Gastrocnemius medialis (tissue), 4 donors: Measurements from ENCODE around the gene ATP11A. TPM values are rescaled to one million over a fixed set of nuclear protein-coding genes. Genes with fewer than 3 reads are reported as not detected.

Experiments
- ATAC-seq, 2 donors: fragments of 150-250 bp; one replicate each; pipeline ENCODE4 v1.9.1; 2016
- DNase-seq, 2 donors: peaks; one replicate each; pipeline ENCODE4 v3.0.0-alpha.2; 2019
- H3K27ac ChIP-seq, 4 donors: fragments of 200-600 bp; sonication (generic); 1 replicate in 1 of 4; 2 replicates in 3 of 4; pipeline ENCODE4 v1.5.1; 2016 to 2018; ENCODE audit warnings: mild to moderate bottlenecking in 2 of 4, moderate library complexity in 1 of 4
- H3K27me3 ChIP-seq, 3 donors: fragments of 200-600 bp; sonication (generic) in 2 of 3; 1 replicate in 1 of 3; 2 replicates in 2 of 3; pipeline versions ENCODE4 v1.5.1 to v1.6.0; 2016 to 2019; ENCODE audit warnings: mild to moderate bottlenecking in 1 of 3, moderate library complexity in 1 of 3
- H3K36me3 ChIP-seq, 2 donors: fragments of 200-600 bp; sonication (generic) in 1 of 2; one replicate each; pipeline ENCODE4 v1.5.1; 2017 to 2018
- H3K4me1 ChIP-seq, 2 donors: fragments of 200-600 bp; sonication (generic) in 1 of 2; one replicate each; pipeline ENCODE4 v1.5.1; 2016 to 2017; ENCODE audit warnings: mild to moderate bottlenecking in 2 of 2
- H3K4me3 ChIP-seq, 4 donors: fragments of 200-600 bp; sonication (generic) in 3 of 4; 1 replicate in 1 of 4; 2 replicates in 3 of 4; pipeline ENCODE4 v1.5.1; 2016 to 2019; ENCODE audit warnings: mild to moderate bottlenecking in 2 of 4
- H3K9me3 ChIP-seq, 3 donors: fragments of 200-600 bp; sonication (generic) in 2 of 3; 1 replicate in 1 of 3; 2 replicates in 2 of 3; pipeline ENCODE4 v1.5.1; 2016 to 2019
- POLR2A ChIP-seq, 2 donors: fragments of 450-650 bp; IDR thresholded peaks; one replicate each; pipeline ENCODE4 v1.6.1; 2017; ENCODE audit warnings: antibody characterized with exemption in 2 of 2, mild to moderate bottlenecking in 2 of 2, moderate library complexity in 2 of 2
- in situ Hi-C, 4 donors: fragments of 200-750 bp; cut with MboI; loops; one replicate each; pipeline versions ENCODE4 v1.15.0 to v1.8.0; 2017; ENCODE audit warnings: low sequenced_read_pairs in 4 of 4
- intact Hi-C: fragments of 100-400 bp; cut with DNase I; formaldehyde crosslinking; loops from one replicate; pipeline ENCODE4 v1.15.1; 2023; ENCODE audit warnings: low total_unique reads
- total RNA-seq, 4 donors: library from RNA; depleted of rRNA; stranded (reverse); fragments of >200 nt; gene quantifications; one replicate each; pipeline versions ENCODE4 v1.1.0 to v1.2.3, GENCODE V29; 2016
- TF ChIP-seq, protein P1 (sequence below), 5 experiments: fragments of 450-650 bp in 3 of 5; fragments of 200-600 bp in 2 of 5; sonication (generic) in 2 of 5; IDR thresholded peaks in 4 of 5; conservative IDR thresholded peaks in 1 of 5; 1 replicate in 4 of 5; 2 replicates in 1 of 5; pipeline ENCODE4 v1.5.1; 2016 to 2019; ENCODE audit warnings: antibody characterized with exemption in 5 of 5, mild to moderate bottlenecking in 3 of 5, moderate library complexity in 3 of 5

ATP11A gene
- total RNA-seq, 4 donors from 2014 or later = 10.0 to 14.2 (median 12.6) TPM

DNA sequence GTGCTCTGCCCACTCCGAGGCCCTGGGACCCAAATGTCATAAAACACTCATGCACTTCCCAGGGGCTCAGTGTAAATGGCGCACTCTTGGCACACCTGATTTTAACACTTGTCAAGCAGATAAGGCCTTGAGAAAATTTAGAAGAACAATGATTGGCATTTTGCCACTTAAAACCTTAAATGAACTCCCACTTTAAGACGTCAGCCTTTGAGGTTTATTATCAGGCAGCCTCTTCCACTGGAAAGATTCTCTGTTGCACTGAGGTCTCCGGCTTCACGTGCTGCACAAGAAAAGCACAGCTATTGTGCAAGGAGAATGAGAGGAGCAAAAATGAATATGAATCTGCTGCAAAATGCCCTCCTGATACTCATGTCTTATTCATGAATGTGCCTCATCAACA lies 38.5 kb upstream of the ATP11A start:
- no peak for TF ChIP-seq POLR2A (IDR thresholded peaks at IDR 0.05)
- TF ChIP-seq, protein P1, sequence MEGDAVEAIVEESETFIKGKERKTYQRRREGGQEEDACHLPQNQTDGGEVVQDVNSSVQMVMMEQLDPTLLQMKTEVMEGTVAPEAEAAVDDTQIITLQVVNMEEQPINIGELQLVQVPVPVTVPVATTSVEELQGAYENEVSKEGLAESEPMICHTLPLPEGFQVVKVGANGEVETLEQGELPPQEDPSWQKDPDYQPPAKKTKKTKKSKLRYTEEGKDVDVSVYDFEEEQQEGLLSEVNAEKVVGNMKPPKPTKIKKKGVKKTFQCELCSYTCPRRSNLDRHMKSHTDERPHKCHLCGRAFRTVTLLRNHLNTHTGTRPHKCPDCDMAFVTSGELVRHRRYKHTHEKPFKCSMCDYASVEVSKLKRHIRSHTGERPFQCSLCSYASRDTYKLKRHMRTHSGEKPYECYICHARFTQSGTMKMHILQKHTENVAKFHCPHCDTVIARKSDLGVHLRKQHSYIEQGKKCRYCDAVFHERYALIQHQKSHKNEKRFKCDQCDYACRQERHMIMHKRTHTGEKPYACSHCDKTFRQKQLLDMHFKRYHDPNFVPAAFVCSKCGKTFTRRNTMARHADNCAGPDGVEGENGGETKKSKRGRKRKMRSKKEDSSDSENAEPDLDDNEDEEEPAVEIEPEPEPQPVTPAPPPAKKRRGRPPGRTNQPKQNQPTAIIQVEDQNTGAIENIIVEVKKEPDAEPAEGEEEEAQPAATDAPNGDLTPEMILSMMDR (IDR thresholded peaks at IDR 0.05 in 4 of 5, conservative IDR thresholded peaks at IDR 0.05 in 1 of 5) = no peak
- H3K36me3 ChIP-seq = no peaks in the 10 kb centered on the region
- H3K4me3 ChIP-seq = no peak overlapping the region
- H3K27me3 ChIP-seq = no peaks in the 10 kb centered on the region
- DNase-seq = no peak
- no peak for ATAC-seq
- in situ Hi-C loops = no loop called here
- no peaks in the 10 kb centered on the region for H3K9me3 ChIP-seq
- intact Hi-C loops = no loop called here
- no peaks in the 10 kb centered on the region for H3K4me1 ChIP-seq
- no peak overlapping the region for H3K27ac ChIP-seq

DNA sequence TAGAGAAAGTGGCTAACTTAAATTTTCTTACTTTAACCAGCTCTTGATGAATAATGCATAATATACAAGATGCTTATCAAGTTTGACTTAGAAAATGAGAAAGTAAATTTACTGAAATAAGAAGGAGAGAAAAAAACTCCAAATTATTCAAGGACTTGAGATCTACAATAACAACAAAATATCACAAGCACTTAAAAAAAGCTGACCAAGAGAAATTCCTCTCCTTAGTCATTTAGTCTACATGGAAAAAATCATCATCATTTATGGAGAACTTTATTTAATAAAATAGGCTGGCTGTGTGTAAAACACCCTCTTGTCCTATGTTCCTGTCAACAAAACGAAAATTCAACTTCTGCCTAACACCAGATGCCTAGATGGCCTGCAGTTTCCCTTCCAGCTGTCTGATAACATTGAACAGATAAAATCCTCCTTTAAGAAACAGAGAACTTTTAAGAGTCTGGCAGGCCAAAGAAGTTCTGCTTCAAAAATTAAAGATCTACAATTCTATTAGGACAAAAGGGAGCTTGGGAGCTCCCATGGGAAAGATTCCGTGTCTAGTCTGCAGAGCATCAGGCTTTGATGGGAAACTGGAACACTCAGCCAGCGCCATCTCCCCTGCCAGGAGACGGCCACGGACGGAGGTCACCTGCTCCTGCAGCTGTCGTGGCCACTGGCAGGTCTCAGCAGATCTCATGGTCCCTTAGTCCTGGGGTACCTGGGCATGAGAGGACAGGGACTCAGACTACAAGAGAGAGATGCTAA lies 37.9 kb upstream of the ATP11A start:
- Histone ChIP-seq H3K4me1 (no peaks in the 10 kb centered on the region), H3K4me3 (no peak overlapping the region), H3K9me3 (no peaks in the 10 kb centered on the region), H3K27me3 (no peaks in the 10 kb centered on the region), H3K27ac (no peak overlapping the region), H3K36me3 (no peaks in the 10 kb centered on the region)
- DNase-seq = no peak
- ATAC-seq = no peak
- TF ChIP-seq, protein P1 (IDR thresholded peaks at IDR 0.05 in 4 of 5, conservative IDR thresholded peaks at IDR 0.05 in 1 of 5) = no peak
- TF ChIP-seq POLR2A (IDR thresholded peaks at IDR 0.05) = no peak
- in situ Hi-C loops = no loop called here
- intact Hi-C loops = no loop called here

DNA sequence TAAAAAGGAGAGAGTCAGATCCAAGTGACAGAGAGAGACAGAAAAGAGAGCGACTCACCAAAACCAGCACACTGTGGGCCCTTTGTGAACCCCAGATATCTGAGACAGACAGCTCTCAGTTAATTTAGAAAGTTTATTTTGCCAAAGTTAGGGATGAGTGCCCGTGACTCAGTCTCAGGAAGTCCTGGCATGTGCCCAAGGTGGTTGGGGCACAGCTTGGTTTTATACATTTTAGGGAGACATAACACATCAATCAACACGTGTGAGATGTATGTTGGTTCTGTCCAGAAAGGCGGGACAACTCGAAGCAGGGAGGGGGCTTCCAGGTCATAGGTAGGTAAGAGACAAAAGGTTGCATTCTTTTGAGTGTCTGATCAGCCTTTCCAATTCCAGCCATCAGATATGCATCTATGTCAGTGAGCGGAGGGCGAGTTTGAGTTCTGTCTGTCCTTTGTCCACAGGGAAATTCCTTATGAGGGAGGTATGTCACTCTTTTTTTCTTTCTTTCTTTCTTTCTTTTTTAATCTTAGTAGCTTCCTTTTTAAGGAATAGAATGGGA lies 37.2 kb upstream of the ATP11A start:
- TF ChIP-seq, protein P1 (IDR thresholded peaks at IDR 0.05 in 4 of 5, conservative IDR thresholded peaks at IDR 0.05 in 1 of 5) = no peak
- TF ChIP-seq POLR2A (IDR thresholded peaks at IDR 0.05) = no peak
- Histone ChIP-seq H3K4me3 (no peak overlapping the region), H3K27me3 (no peaks in the 10 kb centered on the region), H3K36me3 (no peaks in the 10 kb centered on the region), H3K9me3 (no peaks in the 10 kb centered on the region), H3K27ac (no peak overlapping the region), H3K4me1 (no peaks in the 10 kb centered on the region)
- in situ Hi-C loops (no loop called here), intact Hi-C loops (no loop called here)
- DNase-seq (no peak), ATAC-seq (no peak)

DNA sequence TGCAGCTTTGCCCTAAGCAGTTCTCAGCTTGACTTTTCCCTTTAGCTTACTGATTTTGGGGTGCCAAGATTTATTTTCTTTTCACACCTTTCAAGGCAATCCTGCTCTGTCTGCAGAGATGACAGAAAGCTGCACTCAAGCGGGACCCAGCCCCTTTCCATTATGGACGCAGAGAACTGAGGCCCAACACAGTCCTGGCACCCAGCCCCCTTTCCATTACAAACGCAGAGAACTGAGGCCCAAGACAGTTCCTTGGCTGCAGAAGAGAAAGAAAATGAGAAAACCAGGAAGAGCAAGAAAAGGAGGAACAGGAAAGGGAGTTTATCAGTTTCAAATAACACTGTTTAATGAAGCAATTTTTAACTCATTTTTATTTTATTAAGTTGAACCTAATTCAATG lies 36.8 kb upstream of the ATP11A start:
- Histone ChIP-seq H3K4me1 (no peaks in the 10 kb centered on the region), H3K9me3 (no peaks in the 10 kb centered on the region), H3K4me3 (no peak overlapping the region), H3K36me3 (no peaks in the 10 kb centered on the region), H3K27me3 (no peaks in the 10 kb centered on the region), H3K27ac (no peak overlapping the region)
- DNase-seq (no peak), ATAC-seq (no peak)
- intact Hi-C loops = no loop called here
- TF ChIP-seq, protein P1 (IDR thresholded peaks at IDR 0.05 in 4 of 5, conservative IDR thresholded peaks at IDR 0.05 in 1 of 5) = no peak
- TF ChIP-seq POLR2A (IDR thresholded peaks at IDR 0.05) = no peak
- in situ Hi-C loops = no loop called here
